Stimulated activated naive CD8-positive, alpha-beta T cell treated with anti-CD3 and anti-CD28 coated beads, Interleukin-15, amount 100 ng/mL, for 72 hours (primary cell): ENCODE measurements around the gene PDSS2.
"Not testable (repeated sequence)": the region's sequence is repeated elsewhere in the genome, so short reads cannot be mapped to it uniquely, and the experiment has no call there.

Experiments
- ATAC-seq: fragments of 150-1000 bp; cut with Tn5 transposase; 2 replicates; pipeline ENCODE4 v1.10.0; 2021; ENCODE audit warnings: mild to moderate bottlenecking, moderate library complexity
- DNase-seq, 2 donors: peaks; one replicate each; pipeline ENCODE4 v3.0.0; 2021 to 2022
- H3K27ac Mint-ChIP-seq, 2 donors: one replicate each; pipeline ENCODE4 v1.8.0; 2022; ENCODE audit warnings: mild to moderate bottlenecking in 2 of 2, mixed read lengths in 2 of 2, moderate library complexity in 2 of 2
- H3K27me3 Mint-ChIP-seq: one replicate; pipeline ENCODE4 v1.8.0; 2022; ENCODE audit warnings: mixed read lengths
- H3K4me1 Mint-ChIP-seq: one replicate; pipeline ENCODE4 v1.8.0; 2022; ENCODE audit warnings: mild to moderate bottlenecking, mixed read lengths
- H3K4me3 Mint-ChIP-seq, 2 donors: one replicate each; pipeline ENCODE4 v1.8.0; 2022; ENCODE audit warnings: mild to moderate bottlenecking in 2 of 2, mixed read lengths in 2 of 2, moderate library complexity in 1 of 2
- H3K9me3 Mint-ChIP-seq, 2 donors: one replicate each; pipeline ENCODE4 v1.8.0; 2022; ENCODE audit warnings: mixed read lengths in 2 of 2

The PDSS2 gene

GRCh38 chr6:107144014-107144413 is 315.4 kb downstream of the PDSS2 start:
- H3K27ac Mint-ChIP-seq = no peak overlapping the region
- H3K27me3 Mint-ChIP-seq = no peaks in the 10 kb centered on the region
- H3K4me3 Mint-ChIP-seq = no peak overlapping the region
- no peaks in the 10 kb centered on the region for H3K9me3 Mint-ChIP-seq
- H3K4me1 Mint-ChIP-seq = no peaks in the 10 kb centered on the region
- DNase-seq = no peak
- ATAC-seq = no peak

- H3K4me3 Mint-ChIP-seq = no peak overlapping the region
- ATAC-seq (no peak), DNase-seq (no peak)
- H3K4me1 Mint-ChIP-seq = no peaks in the 10 kb centered on the region
- H3K27me3 Mint-ChIP-seq = no peaks in the 10 kb centered on the region
- H3K9me3 Mint-ChIP-seq = no peaks in the 10 kb centered on the region
- H3K27ac Mint-ChIP-seq = no peak overlapping the region
Measured at GRCh38 chr6:107140581-107140980, 318.8 kb downstream of the PDSS2 start.

DNA sequence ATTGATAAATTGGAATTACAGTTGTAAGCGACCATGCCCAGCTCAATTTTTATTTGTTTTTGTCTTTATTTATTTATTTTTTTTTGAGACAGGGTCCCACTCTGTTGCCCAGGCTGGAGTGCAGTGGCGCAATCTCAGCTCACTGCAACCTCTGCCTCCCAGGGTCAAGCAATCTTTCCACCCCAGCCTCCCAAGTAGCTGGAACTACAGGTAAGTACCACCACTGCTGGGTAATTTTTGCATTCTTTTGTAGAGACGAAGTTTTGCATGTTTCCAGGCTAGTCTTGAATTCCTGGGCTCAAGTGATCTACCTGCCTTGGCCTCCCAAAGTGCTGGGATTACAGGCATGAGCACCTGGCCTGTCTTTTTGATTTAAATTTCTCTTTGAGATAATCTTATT is 323.0 kb downstream of the PDSS2 start:
- DNase-seq, H3K27me3 Mint-ChIP-seq, H3K4me1 Mint-ChIP-seq, ATAC-seq, H3K9me3 Mint-ChIP-seq, H3K4me3 Mint-ChIP-seq, H3K27ac Mint-ChIP-seq: not testable (repeated sequence)

GRCh38 chr6:107135048-107135680 is 324.2 kb downstream of the PDSS2 start:
- H3K9me3 Mint-ChIP-seq, H3K27ac Mint-ChIP-seq, H3K27me3 Mint-ChIP-seq, H3K4me1 Mint-ChIP-seq, H3K4me3 Mint-ChIP-seq, DNase-seq, ATAC-seq: not testable (repeated sequence)

DNA sequence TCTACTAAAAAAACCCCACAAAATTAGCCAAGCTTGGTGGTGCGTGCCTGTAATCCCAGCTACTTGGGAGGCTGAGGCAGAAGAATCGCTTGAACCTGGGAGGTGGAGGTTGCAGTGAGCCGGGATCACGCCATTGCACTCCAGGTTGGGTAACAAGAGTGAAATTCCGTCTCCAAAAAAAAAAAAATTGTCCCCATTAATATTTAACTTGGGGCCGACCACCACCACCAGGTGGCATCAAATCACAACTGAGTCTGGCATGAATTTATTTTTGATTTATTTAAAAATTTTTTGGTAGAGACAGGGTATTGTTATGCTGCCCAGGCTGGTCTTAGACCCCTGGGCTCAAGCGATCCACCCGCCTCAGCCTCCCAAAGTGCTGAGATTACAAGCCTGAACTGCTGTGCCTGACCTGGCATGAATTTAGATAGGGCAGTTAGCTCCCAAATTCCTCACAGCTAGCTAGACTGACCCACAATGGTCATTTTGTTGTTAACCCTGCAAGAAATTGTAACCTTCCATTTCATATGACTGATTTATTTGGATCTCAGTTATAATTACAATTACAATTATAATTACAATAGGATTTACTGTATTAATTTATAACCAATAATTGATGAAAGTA is 326.9 kb downstream of the PDSS2 start:
- Mint-ChIP-seq H3K27me3 (no peaks in the 10 kb centered on the region), H3K4me3 (no peak overlapping the region), H3K27ac (no peak overlapping the region), H3K9me3 (no peaks in the 10 kb centered on the region), H3K4me1 (no peaks in the 10 kb centered on the region)
- DNase-seq (peak; percentile 19 to 29), ATAC-seq (no peak)

DNA sequence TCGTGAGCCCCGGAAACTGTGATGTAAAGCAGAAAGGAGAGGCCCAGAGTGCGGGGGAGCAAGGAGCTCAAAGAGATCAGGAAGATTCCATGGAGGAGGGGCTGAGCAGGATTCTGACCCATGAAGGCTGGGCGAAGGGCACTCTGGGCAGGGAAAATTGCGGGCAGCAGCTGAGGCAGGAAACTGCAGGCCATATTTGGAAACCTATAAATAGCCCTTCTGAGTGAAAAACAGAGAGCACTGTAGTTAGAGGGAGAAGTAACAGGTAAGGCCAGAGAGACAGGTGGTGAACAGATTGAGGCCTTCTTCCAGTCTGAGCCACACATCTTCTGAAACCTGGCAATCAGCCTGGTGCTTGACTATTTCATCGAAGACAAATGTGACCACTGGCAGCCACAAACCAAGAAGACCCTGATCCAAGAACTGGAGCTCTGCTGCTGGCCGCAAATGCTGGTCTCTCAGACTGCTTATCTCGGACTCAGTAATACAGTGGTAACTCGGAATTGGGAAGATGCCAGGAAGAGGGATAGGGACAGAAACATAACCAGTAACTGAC is 329.9 kb downstream of the PDSS2 start:
- Mint-ChIP-seq H3K4me3 (no peak overlapping the region), H3K27me3 (no peaks in the 10 kb centered on the region), H3K9me3 (no peaks in the 10 kb centered on the region), H3K27ac (no peak overlapping the region), H3K4me1 (no peaks in the 10 kb centered on the region)
- no peak for DNase-seq
- no peak for ATAC-seq

DNA sequence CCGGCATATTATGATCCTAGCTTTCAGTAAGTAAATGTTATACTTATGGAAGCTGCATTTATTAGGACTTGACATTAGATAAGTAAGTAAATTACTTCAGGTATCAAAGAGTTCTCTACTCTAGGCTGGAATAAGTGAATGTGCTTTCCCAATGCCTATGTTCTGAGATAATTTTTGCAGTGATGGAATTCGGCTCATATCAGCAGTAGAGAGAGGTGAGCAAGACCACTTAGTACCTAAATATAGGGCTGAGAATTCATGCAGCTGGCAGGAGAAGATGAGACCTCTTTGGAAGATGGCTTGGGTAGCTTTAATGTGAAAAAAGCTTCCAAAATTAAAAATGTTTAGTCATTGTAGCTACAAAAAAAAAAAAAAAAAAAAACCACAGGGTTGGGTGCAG is 330.8 kb downstream of the PDSS2 start:
- ATAC-seq (no peak), DNase-seq (no peak)
- no peak overlapping the region for H3K27ac Mint-ChIP-seq
- H3K4me1 Mint-ChIP-seq = no peaks in the 10 kb centered on the region
- no peaks in the 10 kb centered on the region for H3K27me3 Mint-ChIP-seq
- H3K4me3 Mint-ChIP-seq = no peak overlapping the region
- no peaks in the 10 kb centered on the region for H3K9me3 Mint-ChIP-seq

- DNase-seq = no peak
- Mint-ChIP-seq H3K27ac (no peak overlapping the region), H3K27me3 (no peaks in the 10 kb centered on the region), H3K4me3 (no peak overlapping the region), H3K9me3 (no peaks in the 10 kb centered on the region), H3K4me1 (no peaks in the 10 kb centered on the region)
- no peak for ATAC-seq
Measured at GRCh38 chr6:107128175-107128574, 331.2 kb downstream of the PDSS2 start.

DNA sequence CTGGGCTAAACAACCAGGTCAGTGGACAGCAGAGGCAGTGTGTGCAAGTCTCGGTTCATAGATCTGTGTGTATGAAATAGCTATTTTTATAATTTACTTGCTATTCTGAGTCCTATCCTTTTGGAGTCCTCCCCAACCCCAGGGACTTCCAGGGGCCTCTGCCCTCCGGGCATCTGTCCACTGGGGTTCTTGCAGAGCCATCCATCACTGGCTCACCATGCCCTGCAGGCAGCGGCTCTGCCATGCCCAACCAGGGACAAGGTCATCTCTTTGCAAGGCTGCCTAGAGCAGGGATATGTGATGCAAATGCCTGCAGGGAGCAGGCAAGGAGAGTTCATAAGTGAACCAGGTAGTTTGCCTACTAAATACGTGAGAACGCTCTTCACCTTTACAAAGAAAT is 333.6 kb downstream of the PDSS2 start:
- H3K4me3 Mint-ChIP-seq = no peak overlapping the region
- no peaks in the 10 kb centered on the region for H3K4me1 Mint-ChIP-seq
- H3K27me3 Mint-ChIP-seq = no peaks in the 10 kb centered on the region
- no peaks in the 10 kb centered on the region for H3K9me3 Mint-ChIP-seq
- H3K27ac Mint-ChIP-seq = no peak overlapping the region
- DNase-seq = no peak
- ATAC-seq = no peak

- DNase-seq (no peak), ATAC-seq (peak; percentile 59)
- Mint-ChIP-seq H3K9me3 (no peaks in the 10 kb centered on the region), H3K27me3 (no peaks in the 10 kb centered on the region), H3K27ac (no peak overlapping the region), H3K4me1 (no peaks in the 10 kb centered on the region), H3K4me3 (no peak overlapping the region)
Measured at GRCh38 chr6:107124934-107125348, 334.4 kb downstream of the PDSS2 start.

- DNase-seq (no peak), ATAC-seq (no peak)
- H3K9me3 Mint-ChIP-seq = no peaks in the 10 kb centered on the region
- H3K4me1 Mint-ChIP-seq = no peaks in the 10 kb centered on the region
- no peak overlapping the region for H3K27ac Mint-ChIP-seq
- H3K27me3 Mint-ChIP-seq = no peaks in the 10 kb centered on the region
- H3K4me3 Mint-ChIP-seq = no peak overlapping the region
Measured at GRCh38 chr6:107123501-107123900, 335.9 kb downstream of the PDSS2 start.

- no peak for ATAC-seq
- H3K27me3 Mint-ChIP-seq = no peaks in the 10 kb centered on the region
- H3K9me3 Mint-ChIP-seq = no peaks in the 10 kb centered on the region
- no peak overlapping the region for H3K4me3 Mint-ChIP-seq
- no peak for DNase-seq
- H3K27ac Mint-ChIP-seq = no peak overlapping the region
- H3K4me1 Mint-ChIP-seq = no peaks in the 10 kb centered on the region
Measured at GRCh38 chr6:107122748-107123147, 336.6 kb downstream of the PDSS2 start.

DNA sequence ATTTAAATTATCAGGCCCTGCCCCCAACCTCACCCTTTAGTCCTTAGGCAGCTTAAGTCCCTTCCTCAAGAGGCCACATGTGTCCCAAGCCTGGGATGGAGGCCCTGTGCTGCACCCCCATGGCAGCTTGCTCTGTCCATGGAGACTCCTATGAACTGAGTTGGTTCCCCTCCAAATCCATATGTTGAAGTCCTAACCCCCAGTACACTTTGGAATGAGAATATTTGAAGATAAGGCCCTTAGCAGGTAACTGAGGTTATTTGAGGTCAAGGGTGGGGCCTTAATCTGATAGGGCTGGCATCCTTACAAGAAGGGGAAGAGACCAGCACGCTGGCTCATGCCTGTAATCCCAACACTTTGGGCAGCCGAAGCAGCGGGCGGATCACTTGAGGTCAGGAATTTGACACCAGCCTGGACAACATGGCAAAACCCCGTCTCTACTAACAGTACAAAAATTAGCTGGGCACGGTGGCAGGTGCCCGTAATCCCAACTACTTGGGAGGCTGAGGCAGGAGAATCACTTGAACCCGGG is 337.3 kb downstream of the PDSS2 start:
- no peaks in the 10 kb centered on the region for H3K9me3 Mint-ChIP-seq
- H3K4me1 Mint-ChIP-seq = peaks cover 1% of the 10 kb centered on the region
- peaks cover 2% of the 10 kb centered on the region for H3K27me3 Mint-ChIP-seq
- ATAC-seq = no peak
- no peak overlapping the region for H3K27ac Mint-ChIP-seq
- no peak overlapping the region for H3K4me3 Mint-ChIP-seq
- no peak for DNase-seq

DNA sequence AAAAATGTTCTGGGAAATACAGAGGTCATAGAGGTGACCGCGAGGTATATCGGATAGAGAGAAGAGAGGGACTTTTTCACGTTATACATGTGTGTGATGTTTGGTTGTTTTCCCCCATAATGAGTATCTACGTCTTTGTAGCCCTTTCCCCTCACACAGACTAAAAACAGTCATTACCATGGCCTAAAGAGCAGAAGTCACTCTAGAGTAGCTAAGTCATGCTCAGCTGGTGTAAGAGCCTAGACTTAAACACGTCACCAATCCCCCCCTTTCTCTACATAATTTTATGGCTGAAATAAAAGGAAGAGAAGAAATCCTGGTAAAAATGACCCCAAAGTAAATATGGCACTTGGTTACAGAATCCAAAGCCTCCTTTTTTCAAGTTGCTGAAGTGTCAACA is 338.1 kb downstream of the PDSS2 start:
- no peak for ATAC-seq
- Mint-ChIP-seq H3K27me3 (peaks cover 10% of the 10 kb centered on the region), H3K4me1 (peaks cover 9% of the 10 kb centered on the region), H3K4me3 (no peak overlapping the region), H3K9me3 (no peaks in the 10 kb centered on the region), H3K27ac (no peak overlapping the region)
- no peak for DNase-seq

GRCh38 chr6:107120404-107120803 is 339.0 kb downstream of the PDSS2 start:
- H3K4me3 Mint-ChIP-seq = no peak overlapping the region

GRCh38 chr6:107118976-107119375 is 340.4 kb downstream of the PDSS2 start:
- Mint-ChIP-seq H3K4me3 (no peak overlapping the region), H3K9me3 (no peaks in the 10 kb centered on the region), H3K4me1 (peaks cover 15% of the 10 kb centered on the region), H3K27me3 (peaks cover 12% of the 10 kb centered on the region), H3K27ac (no peak overlapping the region)
- no peak for DNase-seq
- ATAC-seq = no peak

More at GRCh38 chr6:107120404-107120803, 339.0 kb downstream of the PDSS2 start:
- ATAC-seq = no peak
- Mint-ChIP-seq H3K9me3 (no peaks in the 10 kb centered on the region), H3K27me3 (peaks cover 12% of the 10 kb centered on the region), H3K4me1 (peaks cover 14% of the 10 kb centered on the region), H3K27ac (no peak overlapping the region)
- DNase-seq = no peak
